SK-N-MC (cell line): ENCODE measurements around the gene MBNL2.

ENCODE experiments used
- EZH2 ChIP-seq: fragments of 200-600 bp; sonication (generic); IDR thresholded peaks from one replicate; pipeline ENCODE4 v1.6.1; 2017; ENCODE audit warnings: antibody characterized with exemption
- POLR2AphosphoS5 ChIP-seq: IDR thresholded peaks from 2 replicates; pipeline ENCODE4 v1.6.1; 2012; ENCODE audit warnings: mild to moderate bottlenecking, low read depth, low read length, borderline replicate concordance

DNA sequence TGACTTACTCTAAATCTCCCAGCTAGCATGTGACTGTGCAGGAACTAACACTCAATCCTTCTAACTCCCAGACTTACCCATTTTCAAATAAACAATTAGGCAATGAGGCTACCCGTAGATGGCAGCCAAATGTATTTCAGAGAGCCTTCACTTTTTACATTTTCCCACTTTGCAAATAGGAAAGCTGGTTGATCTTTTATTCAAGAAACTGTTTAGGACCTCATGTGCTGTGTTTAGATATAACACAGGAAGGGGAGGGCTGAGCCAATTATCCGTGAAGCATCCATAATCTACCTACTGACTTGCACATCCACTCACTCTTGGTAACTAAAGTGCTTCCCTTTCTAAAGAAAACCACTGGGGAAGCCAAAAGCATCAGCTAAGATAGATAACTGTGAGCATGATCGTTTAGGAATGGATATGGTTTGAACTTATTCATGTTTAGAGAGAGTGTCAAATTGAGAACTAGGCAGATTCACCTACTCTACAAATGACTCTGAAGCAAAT is 33.4 kb downstream of the MBNL2 start:
- TF ChIP-seq EZH2 (no peak), POLR2AphosphoS5 (no peak)
